Right lobe of liver (tissue), 4 donors: ENCODE data around the gene CNTRL.

Experiments
- POLR2A ChIP-seq: fragments of 450-650 bp; IDR thresholded peaks from one replicate; pipeline ENCODE4 v1.6.1; 2017; ENCODE audit warnings: antibody characterized with exemption, mild to moderate bottlenecking
- TF ChIP-seq, protein P1 (sequence below), 4 donors: fragments of 200-600 bp in 3 of 4; fragments of 450-650 bp in 1 of 4; IDR thresholded peaks; one replicate each; pipeline versions ENCODE4 v1.5.1 to v1.8.0; 2016 to 2022; ENCODE audit warnings: antibody characterized with exemption in 4 of 4, mild to moderate bottlenecking in 2 of 4
- donor health status: DM: no; HTN: no; CAD: no.
- donor health status: DM: no; HTN: no; CAD: no.
- donor health status: DM: no; HTN: yes; CAD: no.

DNA sequence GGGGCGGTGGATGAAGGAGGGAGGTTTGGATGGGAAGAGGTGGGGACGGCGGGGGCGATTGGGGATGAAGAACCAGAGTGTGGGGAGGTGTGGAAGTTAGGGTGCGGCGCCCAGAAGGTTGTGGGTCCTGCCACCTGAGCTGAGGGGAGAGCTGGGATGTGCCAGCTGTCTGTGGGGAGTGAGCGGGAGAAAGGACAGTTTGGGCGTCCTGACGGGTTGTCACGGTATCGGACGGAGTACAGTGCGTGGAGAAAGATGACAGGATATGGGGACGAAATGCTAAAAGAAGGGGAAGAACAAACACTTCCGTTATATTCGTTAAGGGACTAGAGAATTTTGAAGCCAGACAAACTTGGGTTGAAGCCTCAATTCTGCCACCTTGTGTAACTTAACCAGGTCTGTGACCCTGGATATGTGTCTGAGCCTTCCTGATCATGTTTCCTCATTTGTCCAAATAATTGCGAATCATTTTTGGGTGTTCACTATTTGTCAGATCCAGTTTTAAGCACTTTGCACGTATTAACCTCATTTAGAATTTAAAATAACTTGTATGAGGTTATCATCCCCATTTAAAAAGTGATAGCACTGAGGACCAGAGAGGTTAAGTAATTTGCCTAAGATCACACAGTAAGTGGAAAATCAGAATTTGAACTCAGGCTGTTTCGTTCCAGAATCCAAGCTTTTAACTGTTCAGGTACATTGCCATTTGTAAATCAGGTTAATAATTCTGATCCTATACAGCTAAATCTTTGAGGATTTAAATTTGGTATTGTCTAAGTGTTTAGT, 689 bp downstream of the CNTRL start:
- TF ChIP-seq POLR2A, result no peak
- TF ChIP-seq, protein P1, sequence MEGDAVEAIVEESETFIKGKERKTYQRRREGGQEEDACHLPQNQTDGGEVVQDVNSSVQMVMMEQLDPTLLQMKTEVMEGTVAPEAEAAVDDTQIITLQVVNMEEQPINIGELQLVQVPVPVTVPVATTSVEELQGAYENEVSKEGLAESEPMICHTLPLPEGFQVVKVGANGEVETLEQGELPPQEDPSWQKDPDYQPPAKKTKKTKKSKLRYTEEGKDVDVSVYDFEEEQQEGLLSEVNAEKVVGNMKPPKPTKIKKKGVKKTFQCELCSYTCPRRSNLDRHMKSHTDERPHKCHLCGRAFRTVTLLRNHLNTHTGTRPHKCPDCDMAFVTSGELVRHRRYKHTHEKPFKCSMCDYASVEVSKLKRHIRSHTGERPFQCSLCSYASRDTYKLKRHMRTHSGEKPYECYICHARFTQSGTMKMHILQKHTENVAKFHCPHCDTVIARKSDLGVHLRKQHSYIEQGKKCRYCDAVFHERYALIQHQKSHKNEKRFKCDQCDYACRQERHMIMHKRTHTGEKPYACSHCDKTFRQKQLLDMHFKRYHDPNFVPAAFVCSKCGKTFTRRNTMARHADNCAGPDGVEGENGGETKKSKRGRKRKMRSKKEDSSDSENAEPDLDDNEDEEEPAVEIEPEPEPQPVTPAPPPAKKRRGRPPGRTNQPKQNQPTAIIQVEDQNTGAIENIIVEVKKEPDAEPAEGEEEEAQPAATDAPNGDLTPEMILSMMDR (IDR thresholded peaks at IDR 0.05), result no peak
